Right lobe of liver (tissue), 4 donors: ENCODE measurements around the gene HP1BP3.

ENCODE experiments used
- POLR2A ChIP-seq: fragments of 450-650 bp; IDR thresholded peaks from one replicate; pipeline ENCODE4 v1.6.1; 2017; ENCODE audit warnings: antibody characterized with exemption, mild to moderate bottlenecking
- TF ChIP-seq, protein P1 (sequence below), 4 donors: fragments of 200-600 bp in 3 of 4; fragments of 450-650 bp in 1 of 4; IDR thresholded peaks; one replicate each; pipeline versions ENCODE4 v1.5.1 to v1.8.0; 2016 to 2022; ENCODE audit warnings: antibody characterized with exemption in 4 of 4, mild to moderate bottlenecking in 2 of 4
- donor health status: DM: no; HTN: no; CAD: no.
- donor health status: DM: no; HTN: no; CAD: no.
- donor health status: DM: no; HTN: yes; CAD: no.

DNA sequence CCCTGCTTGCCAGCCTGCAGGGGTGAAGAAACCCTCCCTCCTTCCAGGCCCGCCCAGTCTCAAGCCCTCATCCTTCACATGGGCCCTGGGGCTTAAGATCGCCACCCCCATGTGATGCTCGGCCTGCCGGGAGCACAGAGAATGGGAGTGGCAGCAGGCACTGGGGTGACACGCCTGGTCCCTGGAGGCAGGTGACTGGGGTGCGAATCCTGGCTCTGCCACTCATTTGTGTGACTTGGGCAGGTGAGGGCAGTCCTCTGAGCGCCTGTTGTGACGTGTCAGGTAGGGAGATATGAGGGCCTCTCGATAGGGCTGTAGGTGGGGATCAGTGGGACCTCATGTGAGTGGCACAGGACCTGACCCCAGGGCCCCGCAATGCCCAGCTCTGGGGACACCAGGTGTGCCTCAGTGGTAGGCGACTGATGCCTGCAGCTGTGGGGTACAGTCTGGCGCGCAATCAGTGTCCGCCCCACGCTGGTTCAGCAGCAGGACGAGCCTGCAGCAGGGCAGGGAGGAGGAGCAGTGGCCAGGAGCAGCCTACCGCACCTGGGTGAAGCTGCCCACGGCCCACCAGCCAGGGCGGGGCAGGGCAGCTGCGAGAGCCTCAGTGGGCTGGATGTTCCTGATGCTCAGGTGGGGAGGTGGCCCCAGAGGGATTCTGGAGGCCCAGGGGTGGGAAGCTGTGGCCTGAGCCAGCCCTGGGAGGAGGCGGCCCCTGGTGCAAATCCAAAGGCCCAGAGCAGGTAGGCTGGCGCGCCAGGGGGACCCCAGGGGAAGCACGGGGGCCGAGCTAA, 60.8 kb downstream of the HP1BP3 start:
- TF ChIP-seq, protein P1, sequence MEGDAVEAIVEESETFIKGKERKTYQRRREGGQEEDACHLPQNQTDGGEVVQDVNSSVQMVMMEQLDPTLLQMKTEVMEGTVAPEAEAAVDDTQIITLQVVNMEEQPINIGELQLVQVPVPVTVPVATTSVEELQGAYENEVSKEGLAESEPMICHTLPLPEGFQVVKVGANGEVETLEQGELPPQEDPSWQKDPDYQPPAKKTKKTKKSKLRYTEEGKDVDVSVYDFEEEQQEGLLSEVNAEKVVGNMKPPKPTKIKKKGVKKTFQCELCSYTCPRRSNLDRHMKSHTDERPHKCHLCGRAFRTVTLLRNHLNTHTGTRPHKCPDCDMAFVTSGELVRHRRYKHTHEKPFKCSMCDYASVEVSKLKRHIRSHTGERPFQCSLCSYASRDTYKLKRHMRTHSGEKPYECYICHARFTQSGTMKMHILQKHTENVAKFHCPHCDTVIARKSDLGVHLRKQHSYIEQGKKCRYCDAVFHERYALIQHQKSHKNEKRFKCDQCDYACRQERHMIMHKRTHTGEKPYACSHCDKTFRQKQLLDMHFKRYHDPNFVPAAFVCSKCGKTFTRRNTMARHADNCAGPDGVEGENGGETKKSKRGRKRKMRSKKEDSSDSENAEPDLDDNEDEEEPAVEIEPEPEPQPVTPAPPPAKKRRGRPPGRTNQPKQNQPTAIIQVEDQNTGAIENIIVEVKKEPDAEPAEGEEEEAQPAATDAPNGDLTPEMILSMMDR (IDR thresholded peaks at IDR 0.05): no peak
- no peak for TF ChIP-seq POLR2A
